Activated T-cell treated with anti-CD3 and anti-CD28 coated beads, Interleukin-2, amount 50 U/mL, for 72 hours (primary cell): ENCODE measurements around the gene CABCOCO1. TPM values are rescaled to one million over a fixed set of nuclear protein-coding genes. Genes with fewer than 3 reads are reported as not detected.
A peak's percentile ranks its signal among the peaks of the same experiment; 100 is the strongest.
"Not testable (repeated sequence)": the region's sequence is repeated elsewhere in the genome, so short reads cannot be mapped to it uniquely, and the experiment has no call there.

Experiments
- ATAC-seq, 2 donors: fragments of 150-1000 bp; cut with Tn5 transposase; replicated peaks in 1 of 2; 2 replicates each; pipeline ENCODE4 v1.10.0; 2021; ENCODE audit warnings: moderate library complexity in 2 of 2, mild to moderate bottlenecking in 1 of 2
- DNase-seq, 2 donors: peaks; one replicate each; pipeline ENCODE4 v3.0.0; 2021 to 2022; ENCODE audit warnings: mixed read lengths in 1 of 2
- H3K27ac Mint-ChIP-seq: one replicate; pipeline ENCODE4 v1.8.0; 2022; ENCODE audit warnings: mild to moderate bottlenecking, moderate library complexity, mixed read lengths
- H3K27me3 Mint-ChIP-seq: one replicate; pipeline ENCODE4 v1.8.0; 2022; ENCODE audit warnings: low read depth, mixed read lengths
- H3K36me3 Mint-ChIP-seq, 2 donors: one replicate each; pipeline ENCODE4 v1.8.0; 2022; ENCODE audit warnings: mixed read lengths in 2 of 2, mild to moderate bottlenecking in 1 of 2; ENCODE audit not compliant: insufficient read depth in 2 of 2
- H3K4me1 Mint-ChIP-seq: one replicate; pipeline ENCODE4 v1.8.0; 2022; ENCODE audit warnings: low read depth, mixed read lengths
- H3K4me3 Mint-ChIP-seq, 2 donors: one replicate each; pipeline ENCODE4 v1.8.0; 2022; ENCODE audit warnings: mild to moderate bottlenecking in 2 of 2, mixed read lengths in 2 of 2, moderate library complexity in 2 of 2
- H3K9me3 Mint-ChIP-seq, 2 donors: one replicate each; pipeline ENCODE4 v1.8.0; 2022; ENCODE audit warnings: mixed read lengths in 2 of 2
- total RNA-seq, 2 donors: library from RNA; stranded (reverse); gene quantifications; one replicate each; pipeline ENCODE4 v1.2.3, GENCODE V29; 2022

CABCOCO1 gene
- total RNA-seq, 2 donors from 2014 or later = not detected

DNA sequence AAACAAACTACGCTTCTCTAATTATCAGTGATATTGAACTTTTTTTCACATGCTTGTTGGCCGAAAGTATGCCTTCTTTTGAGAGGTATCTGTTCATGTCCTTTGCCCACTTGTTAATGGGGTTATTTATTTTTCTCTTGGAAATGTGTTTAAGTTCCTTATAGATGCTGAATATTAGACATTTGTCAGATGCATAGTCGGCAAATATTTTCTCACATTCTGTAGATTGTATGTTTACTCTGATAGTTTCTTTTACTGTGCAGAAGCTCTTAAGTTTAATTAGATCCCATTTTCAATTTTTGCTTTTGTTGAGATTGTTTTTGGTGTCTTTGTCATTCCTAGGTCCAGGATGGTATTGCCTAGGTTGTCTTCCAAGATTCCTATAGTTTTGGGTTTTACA lies 73.2 kb downstream of the CABCOCO1 start:
- Mint-ChIP-seq H3K9me3 (peaks cover 3% of the 10 kb centered on the region in 2 donors), H3K27me3 (peaks cover 39% of the 10 kb centered on the region), H3K27ac (no peak overlapping the region), H3K4me1 (no peaks in the 10 kb centered on the region), H3K36me3 (peaks cover 0 to 2% of the 10 kb centered on the region in 2 donors), H3K4me3 (no peak overlapping the region)
- DNase-seq (no peak), ATAC-seq (no peak)

DNA sequence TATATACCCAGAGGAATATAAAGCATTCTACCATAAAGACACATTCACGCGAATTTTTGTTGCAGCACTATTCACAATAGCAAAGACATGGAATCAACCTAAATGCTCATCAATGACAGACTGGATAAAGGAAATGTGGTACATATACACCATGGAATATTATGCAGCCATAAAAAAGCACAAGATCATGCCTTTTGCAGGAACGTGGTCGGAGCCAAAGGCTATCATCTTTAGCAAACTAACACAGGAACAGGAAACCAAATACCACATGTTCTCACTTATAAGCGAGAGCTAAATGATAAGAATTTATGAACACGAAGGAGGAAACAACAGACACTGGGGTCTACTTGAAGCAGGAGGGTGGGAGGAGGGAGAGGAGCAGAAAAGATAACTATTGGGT lies 74.7 kb downstream of the CABCOCO1 start:
- H3K36me3 Mint-ChIP-seq, H3K4me1 Mint-ChIP-seq, ATAC-seq, H3K9me3 Mint-ChIP-seq, DNase-seq, H3K27ac Mint-ChIP-seq, H3K4me3 Mint-ChIP-seq: not testable (repeated sequence)
- peaks cover 35% of the 10 kb centered on the region for H3K27me3 Mint-ChIP-seq

- ATAC-seq (no peak), DNase-seq (no peak)
- H3K27ac Mint-ChIP-seq = no peak overlapping the region
- H3K9me3 Mint-ChIP-seq = peaks cover 2% of the 10 kb centered on the region in 2 donors
- no peaks in the 10 kb centered on the region for H3K36me3 Mint-ChIP-seq
- no peaks in the 10 kb centered on the region for H3K4me1 Mint-ChIP-seq
- no peaks in the 10 kb centered on the region for H3K27me3 Mint-ChIP-seq
- no peak overlapping the region for H3K4me3 Mint-ChIP-seq
Measured at GRCh38 chr10:61742812-61743211, 80.1 kb downstream of the CABCOCO1 start.

GRCh38 chr10:61744469-61744868 lies 81.7 kb downstream of the CABCOCO1 start:
- peaks cover 2% of the 10 kb centered on the region in 2 donors for H3K9me3 Mint-ChIP-seq
- ATAC-seq = no peak
- no peak overlapping the region for H3K27ac Mint-ChIP-seq
- H3K4me3 Mint-ChIP-seq = no peak overlapping the region
- no peaks in the 10 kb centered on the region for H3K4me1 Mint-ChIP-seq
- H3K27me3 Mint-ChIP-seq = no peaks in the 10 kb centered on the region
- H3K36me3 Mint-ChIP-seq = no peaks in the 10 kb centered on the region
- DNase-seq = peak in 1 of 2 donors; percentile 5

- peaks cover 7% of the 10 kb centered on the region for H3K4me1 Mint-ChIP-seq
- no peak overlapping the region for H3K27ac Mint-ChIP-seq
- no peak for ATAC-seq
Measured at GRCh38 chr10:61746377-61746776, 83.6 kb downstream of the CABCOCO1 start.

GRCh38 chr10:61747307-61747706 lies 84.6 kb downstream of the CABCOCO1 start:
- Mint-ChIP-seq H3K9me3 (peaks cover 2% of the 10 kb centered on the region in 2 donors), H3K4me3 (no peak overlapping the region), H3K27ac (no peak overlapping the region), H3K36me3 (no peaks in the 10 kb centered on the region), H3K4me1 (peaks cover 17% of the 10 kb centered on the region), H3K27me3 (no peaks in the 10 kb centered on the region)
- DNase-seq (no peak), ATAC-seq (no peak)

More at GRCh38 chr10:61746377-61746776, 83.6 kb downstream of the CABCOCO1 start:
- no peaks in the 10 kb centered on the region for H3K36me3 Mint-ChIP-seq
- H3K9me3 Mint-ChIP-seq = peaks cover 2% of the 10 kb centered on the region in 2 donors
- no peak for DNase-seq
- H3K4me3 Mint-ChIP-seq = no peak overlapping the region
- no peaks in the 10 kb centered on the region for H3K27me3 Mint-ChIP-seq

DNA sequence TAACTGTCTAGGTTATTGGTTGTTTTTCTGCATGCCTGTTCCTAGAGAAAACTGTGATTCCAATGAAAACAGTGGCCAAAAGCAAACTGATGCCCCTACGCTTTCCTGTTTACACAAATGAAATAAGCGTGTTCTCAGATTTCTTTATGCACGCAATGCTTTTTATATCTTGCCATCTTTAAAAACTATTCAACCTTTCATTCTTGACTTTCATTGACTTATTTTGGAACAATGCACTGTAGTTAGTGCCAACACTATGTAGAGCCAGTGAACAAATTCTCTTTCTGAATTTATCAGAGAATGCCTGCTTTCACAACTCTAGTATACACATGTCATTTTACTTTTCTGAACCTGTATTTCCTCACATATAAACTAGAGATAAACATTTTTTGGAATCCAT lies 86.6 kb downstream of the CABCOCO1 start:
- no peak overlapping the region for H3K27ac Mint-ChIP-seq
- H3K9me3 Mint-ChIP-seq = peaks cover 2% of the 10 kb centered on the region in 2 donors
- no peaks in the 10 kb centered on the region for H3K36me3 Mint-ChIP-seq
- no peak overlapping the region for H3K4me3 Mint-ChIP-seq
- H3K27me3 Mint-ChIP-seq = no peaks in the 10 kb centered on the region
- ATAC-seq = no peak
- H3K4me1 Mint-ChIP-seq = peaks cover 22% of the 10 kb centered on the region
- DNase-seq = no peak

- peaks cover 29% of the 10 kb centered on the region for H3K4me1 Mint-ChIP-seq
- H3K27ac Mint-ChIP-seq = peak overlapping the region; percentile 96
- peak overlapping the region; percentile 58 to 77 for H3K4me3 Mint-ChIP-seq
- DNase-seq (peak; percentile 72 to 73), ATAC-seq (peak; percentile 95 to 97)
- H3K9me3 Mint-ChIP-seq = no peaks in the 10 kb centered on the region
- H3K36me3 Mint-ChIP-seq = no peaks in the 10 kb centered on the region
- H3K27me3 Mint-ChIP-seq = no peaks in the 10 kb centered on the region
Measured at GRCh38 chr10:61750943-61751471, 88.3 kb downstream of the CABCOCO1 start.

DNA sequence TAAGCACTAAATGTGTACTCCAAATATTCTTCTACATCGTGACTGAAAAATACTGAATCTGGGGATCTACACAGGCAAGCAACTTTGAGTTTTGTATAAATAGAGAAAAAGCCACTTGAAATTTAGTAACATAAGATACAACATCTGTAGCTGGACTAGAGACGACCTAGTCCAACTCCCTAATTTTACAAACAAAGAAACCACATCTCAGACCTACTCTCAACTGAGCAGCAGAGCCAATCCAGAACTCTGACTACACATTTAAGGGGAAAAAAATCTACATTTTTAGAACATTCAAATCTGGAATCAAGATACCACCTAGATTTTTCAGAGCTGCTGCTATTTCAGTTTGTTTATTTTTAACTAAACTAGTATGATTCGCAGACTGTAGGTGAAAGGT lies 88.9 kb downstream of the CABCOCO1 start:
- Mint-ChIP-seq H3K27me3 (no peaks in the 10 kb centered on the region), H3K36me3 (no peaks in the 10 kb centered on the region), H3K9me3 (no peaks in the 10 kb centered on the region), H3K4me1 (peaks cover 29% of the 10 kb centered on the region), H3K27ac (peak overlapping the region; percentile 96), H3K4me3 (peak overlapping the region; percentile 52 to 77)
- no peak for DNase-seq
- peak in 1 of 2 donors; percentile 13 for ATAC-seq

DNA sequence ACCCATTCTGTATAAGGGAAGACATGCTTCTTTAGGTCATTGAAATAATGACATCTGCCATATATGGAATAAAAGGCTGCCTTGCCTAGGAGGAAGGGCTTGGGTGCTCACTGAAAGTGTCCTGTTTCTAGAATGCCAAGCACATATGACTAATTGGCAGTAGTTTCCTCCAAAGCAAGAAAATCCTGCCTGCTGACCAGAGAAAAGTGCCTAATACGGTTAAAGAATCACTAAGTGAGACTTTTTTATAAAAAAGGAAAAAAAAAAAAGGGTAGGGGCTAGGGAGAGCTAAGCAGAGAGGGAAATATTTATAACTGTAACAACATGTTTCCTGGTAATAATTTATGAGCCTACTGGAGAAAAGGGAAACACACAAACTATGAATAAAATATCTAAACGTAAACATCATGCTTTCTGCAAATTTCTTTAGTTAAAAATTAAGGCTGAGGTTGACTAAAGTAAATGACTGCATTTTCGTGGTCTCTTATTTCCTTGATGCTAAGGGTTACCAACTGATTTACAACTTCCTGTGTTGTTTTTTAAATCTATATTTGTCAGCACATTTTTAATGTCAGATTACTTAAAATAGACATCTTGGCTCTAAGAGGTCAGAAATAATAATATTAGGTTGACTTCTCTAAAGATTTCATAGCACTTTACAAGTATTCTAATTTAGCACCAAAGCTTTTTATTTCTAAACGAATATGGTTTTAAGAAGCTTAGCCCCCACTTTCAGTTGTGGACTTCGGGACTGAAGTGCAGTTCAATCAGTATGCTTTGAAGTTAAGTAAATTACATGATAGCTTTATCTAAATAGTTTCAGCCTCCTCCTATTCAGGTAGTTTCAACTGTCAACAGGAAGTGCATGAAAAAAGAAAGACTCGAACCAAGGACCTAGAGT lies 89.6 kb downstream of the CABCOCO1 start:
- peak; percentile 31 to 36 for ATAC-seq
- Mint-ChIP-seq H3K27me3 (no peaks in the 10 kb centered on the region), H3K4me1 (peaks cover 29% of the 10 kb centered on the region), H3K36me3 (no peaks in the 10 kb centered on the region), H3K27ac (peak overlapping the region; percentile 96), H3K9me3 (no peaks in the 10 kb centered on the region), H3K4me3 (peak overlapping the region; percentile 52 to 77)
- DNase-seq = no peak

- peak overlapping the region; percentile 63 for H3K27ac Mint-ChIP-seq
- no peak overlapping the region for H3K4me3 Mint-ChIP-seq
- peaks cover 29% of the 10 kb centered on the region for H3K4me1 Mint-ChIP-seq
- no peaks in the 10 kb centered on the region for H3K9me3 Mint-ChIP-seq
- DNase-seq = no peak
- no peak for ATAC-seq
- H3K27me3 Mint-ChIP-seq = no peaks in the 10 kb centered on the region
- H3K36me3 Mint-ChIP-seq = no peaks in the 10 kb centered on the region
Measured at GRCh38 chr10:61753453-61753852, 90.7 kb downstream of the CABCOCO1 start.

DNA sequence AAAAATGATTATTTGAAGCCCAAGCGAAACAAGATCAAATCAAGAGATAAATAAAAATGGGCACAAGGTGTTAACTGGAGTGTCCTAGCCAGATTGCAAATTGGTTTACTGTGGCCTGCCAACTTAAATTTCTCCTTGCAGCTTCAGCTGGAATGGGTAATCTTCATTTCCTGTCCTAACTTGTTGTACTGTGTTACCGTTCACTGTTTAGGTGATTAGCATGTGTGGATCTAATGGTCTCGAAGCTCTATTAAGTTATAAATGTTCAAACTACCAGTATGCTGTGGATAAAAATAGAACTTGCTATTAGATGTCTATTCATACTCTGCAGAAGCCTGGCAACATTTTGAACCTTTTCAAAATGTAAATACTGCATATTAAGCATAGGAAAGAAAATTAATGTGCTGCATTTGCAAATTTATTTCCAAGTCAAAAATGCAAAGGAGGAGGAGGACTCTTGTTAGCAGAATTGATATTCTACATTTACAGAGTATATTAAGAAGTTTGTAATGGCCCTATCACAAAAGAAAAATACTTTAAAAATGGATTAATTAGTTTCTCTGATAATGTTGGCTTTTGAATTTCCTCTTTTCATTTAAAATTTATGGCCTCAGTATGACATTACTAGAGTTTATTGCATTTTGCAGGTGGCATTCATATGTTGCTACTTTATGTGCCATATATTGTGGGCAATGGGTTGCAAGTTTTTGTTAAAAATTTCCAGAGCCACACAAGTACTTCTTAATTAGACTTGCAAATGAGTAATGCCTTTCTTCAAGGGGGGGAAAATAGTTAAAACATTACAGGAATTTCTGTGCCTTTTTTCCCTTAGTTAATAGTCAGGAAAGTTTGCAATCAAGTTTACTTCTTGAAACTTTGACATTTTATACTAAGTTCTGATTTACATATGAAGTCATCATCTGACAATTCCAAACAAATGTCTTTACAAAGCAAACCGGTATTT lies 92.1 kb downstream of the CABCOCO1 start:
- no peak overlapping the region for H3K27ac Mint-ChIP-seq
- H3K4me1 Mint-ChIP-seq = peaks cover 29% of the 10 kb centered on the region
- ATAC-seq (no peak), DNase-seq (no peak)
- no peaks in the 10 kb centered on the region for H3K36me3 Mint-ChIP-seq
- H3K4me3 Mint-ChIP-seq = no peak overlapping the region
- H3K9me3 Mint-ChIP-seq = no peaks in the 10 kb centered on the region
- no peaks in the 10 kb centered on the region for H3K27me3 Mint-ChIP-seq

DNA sequence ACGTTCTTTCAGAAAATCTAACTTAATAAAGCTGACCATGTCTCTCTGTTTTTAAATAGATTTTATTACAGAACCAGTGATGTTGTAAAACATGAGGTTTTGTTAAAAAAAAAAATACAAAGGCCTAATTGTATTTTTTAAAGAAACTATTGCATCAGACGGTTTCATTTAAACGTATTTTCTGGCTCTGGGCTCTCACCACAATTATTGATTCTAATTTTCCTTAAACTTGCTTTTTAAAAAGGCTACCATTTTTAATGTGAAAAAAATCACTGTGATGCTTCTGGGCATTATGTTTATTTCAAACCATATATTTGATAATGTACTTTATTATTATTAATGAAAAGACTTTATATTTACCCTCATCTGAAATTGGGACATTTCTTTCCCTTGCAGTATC lies 94.3 kb downstream of the CABCOCO1 start:
- peaks cover 25% of the 10 kb centered on the region for H3K4me1 Mint-ChIP-seq
- DNase-seq = no peak
- no peaks in the 10 kb centered on the region for H3K27me3 Mint-ChIP-seq
- H3K36me3 Mint-ChIP-seq = no peaks in the 10 kb centered on the region
- H3K9me3 Mint-ChIP-seq = no peaks in the 10 kb centered on the region
- H3K27ac Mint-ChIP-seq = no peak overlapping the region
- ATAC-seq = no peak
- no peak overlapping the region for H3K4me3 Mint-ChIP-seq
